A549 (cell line): ENCODE results near the gene MMP17. TPM values are rescaled to one million over a fixed set of nuclear protein-coding genes. Genes with fewer than 3 reads are reported as not detected.

Experiments used
- ATAC-seq, 2 experiments: fragments of 200-7000 bp in 1 of 2; fragments of >200 bp in 1 of 2; cut with Nextera tagmentation in 1 of 2; cut with Tn5 transposase in 1 of 2; 3 replicates each; pipeline versions ENCODE4 v1.8.0 to v1.9.1; 2018 to 2020; ENCODE audit warnings: mild to moderate bottlenecking in 1 of 2, moderate library complexity in 1 of 2
- CTCF ChIA-PET: fragments of 300-600 bp; sonication (Branson Sonifier 250); formaldehyde crosslinking; extraction: SDS; loops from one replicate; lab custom pipeline; 2021; ENCODE audit warnings: antibody characterized with exemption, inconsistent platforms; lab: Yijun Ruan, JAX
- POLR2A ChIA-PET: fragments of 350-600 bp; formaldehyde crosslinking; extraction: SDS; loops from one replicate; lab custom pipeline; 2021; ENCODE audit warnings: antibody characterized with exemption, inconsistent platforms; lab: Yijun Ruan, JAX
- DNase-seq, 2 experiments: peaks; one replicate each; pipeline versions ENCODE4 v3.0.0 to v3.0.0-alpha.2; 2011 to 2016; ENCODE audit warnings: low read depth in 1 of 2, low spot score in 1 of 2
- FAIRE-seq: peaks from 2 replicates; lab custom pipeline; 2011; peaks lifted over from hg19 to GRCh38; lab: Jason Lieb, UNC
- H3K27ac ChIP-seq, 2 experiments: fragments of >200 bp; sonication (Bioruptor Twin); formaldehyde crosslinking; 3 replicates each; pipeline ENCODE4 v1.5.1; 2016 to 2017
- H3K4me1 ChIP-seq: fragments of >200 bp; sonication (Bioruptor Twin); formaldehyde crosslinking; 3 replicates; pipeline ENCODE4 v1.6.1; 2016
- H3K4me2 ChIP-seq: fragments of >200 bp; sonication (Bioruptor Twin); formaldehyde crosslinking; 3 replicates; pipeline ENCODE4 v1.6.1; 2016
- H3K4me3 ChIP-seq: fragments of >200 bp; sonication (Bioruptor Twin); formaldehyde crosslinking; 3 replicates; pipeline ENCODE4 v1.5.1; 2016
- H3K9me3 ChIP-seq: fragments of >200 bp; sonication (Bioruptor Twin); formaldehyde crosslinking; 3 replicates; pipeline ENCODE4 v1.6.1; 2016
- CBX8 ChIP-seq: fragments of 200-600 bp; sonication (generic); IDR thresholded peaks from 2 replicates; pipeline ENCODE4 v1.6.1; 2016
- CHD2 ChIP-seq: fragments of 150-350 bp; IDR thresholded peaks from 2 replicates; pipeline ENCODE4 v1.6.1; 2014; ENCODE audit warnings: low read length; ENCODE audit not compliant: partially characterized antibody
- CHD4 ChIP-seq: fragments of 200-600 bp; sonication (generic); IDR thresholded peaks from 2 replicates; pipeline ENCODE4 v1.6.1; 2016; ENCODE audit warnings: antibody characterized with exemption, mild to moderate bottlenecking, borderline replicate concordance
- EP300 ChIP-seq, 2 experiments: fragments of >200 bp; sonication (Bioruptor Twin); formaldehyde crosslinking; IDR thresholded peaks; 2 replicates in 1 of 2; 3 replicates in 1 of 2; pipeline ENCODE4 v1.6.1; 2016 to 2017
- ESRRA ChIP-seq: fragments of 150-350 bp; IDR thresholded peaks from 2 replicates; pipeline ENCODE4 v1.6.1; 2014; ENCODE audit warnings: mild to moderate bottlenecking, low read length, borderline replicate concordance
- HDAC2 ChIP-seq: fragments of 200-600 bp; sonication (generic); IDR thresholded peaks from 2 replicates; pipeline ENCODE4 v1.6.1; 2016
- HOXA7 ChIP-seq: fragments of 250-450 bp; sonication (Bioruptor Pico); IDR thresholded peaks from 2 replicates; pipeline ENCODE4 v1.5.0; 2020; ENCODE audit warnings: mild to moderate bottlenecking, moderate library complexity
- HOXB13 ChIP-seq: fragments of 250-450 bp; sonication (Bioruptor Pico); IDR thresholded peaks from 2 replicates; pipeline ENCODE4 v1.5.0; 2020; ENCODE audit warnings: low read depth, mild to moderate bottlenecking, moderate library complexity
- HOXB5 ChIP-seq: fragments of 250-450 bp; sonication (Bioruptor Pico); IDR thresholded peaks from 2 replicates; pipeline ENCODE4 v1.5.0; 2020; ENCODE audit warnings: mild to moderate bottlenecking, moderate library complexity
- JUNB ChIP-seq: fragments of >200 bp; sonication (Bioruptor Twin); formaldehyde crosslinking; IDR thresholded peaks from 2 replicates; pipeline ENCODE4 v1.6.1; 2016
- MAFK ChIP-seq: fragments of 450-650 bp; IDR thresholded peaks from 2 replicates; pipeline ENCODE4 v1.6.1; 2014; ENCODE audit not compliant: partially characterized antibody
- NFE2L2 ChIP-seq: fragments of 150-350 bp; conservative IDR thresholded peaks from 2 replicates; pipeline ENCODE4 v1.6.1; 2014; ENCODE audit warnings: low read length
- NPAS2 ChIP-seq: fragments of 250-450 bp; sonication (Bioruptor Pico); IDR thresholded peaks from 2 replicates; pipeline ENCODE4 v1.8.0; 2022; ENCODE audit warnings: mild to moderate bottlenecking, moderate library complexity, borderline replicate concordance
- NR3C1 ChIP-seq: fragments of >200 bp; sonication (Bioruptor Twin); formaldehyde crosslinking; IDR thresholded peaks from 3 replicates; pipeline ENCODE4 v1.6.1; 2017
- RCOR1 ChIP-seq: fragments of 150-350 bp; IDR thresholded peaks from 2 replicates; pipeline ENCODE4 v1.6.1; 2014; ENCODE audit warnings: antibody characterized with exemption, low read length, low read depth
- SMC3 ChIP-seq: fragments of >200 bp; sonication (Bioruptor Twin); formaldehyde crosslinking; IDR thresholded peaks from 3 replicates; pipeline ENCODE4 v1.6.1; 2018; ENCODE audit warnings: inconsistent platforms
- TFCP2L1 ChIP-seq: fragments of 250-450 bp; sonication (Bioruptor Pico); IDR thresholded peaks from 2 replicates; pipeline ENCODE4 v1.5.0; 2021; ENCODE audit warnings: mild to moderate bottlenecking
- ZC3H11A ChIP-seq: fragments of 450-650 bp; IDR thresholded peaks from 2 replicates; pipeline ENCODE4 v1.6.1; 2014; ENCODE audit warnings: antibody characterized with exemption, mild to moderate bottlenecking
- ZNF302 ChIP-seq: fragments of 250-450 bp; sonication (Bioruptor Pico); IDR thresholded peaks from 2 replicates; pipeline ENCODE4 v1.9.0; 2021; ENCODE audit warnings: inconsistent platforms, mild to moderate bottlenecking, moderate library complexity
- WGBS: methylation state at CpG from one replicate; pipeline ENCODE4 v1.1.6; 2017; ENCODE audit errors: missing lambda C conversion rate; 5-methylcytosine and 5-hydroxymethylcytosine counted together
- polyA plus RNA-seq, 4 experiments: library from polyadenylated mRNA; depleted of rRNA in 3 of 4; stranded (reverse); fragments of >200 nt; fragmentation: RNase III in 1 of 4; extraction: RNeasy Plus Mini Kit Qiagen cat#74134 plus additional on column Dnase treatment in 1 of 4; gene quantifications; 2 replicates in 3 of 4; 3 replicates in 1 of 4; pipeline ENCODE4 v1.2.3, GENCODE V29; 2011 to 2017
- TF ChIP-seq, protein P1 (sequence below): fragments of 250-450 bp; sonication (Bioruptor Pico); IDR thresholded peaks from 2 replicates; pipeline ENCODE4 v1.5.0; 2021; ENCODE audit warnings: mild to moderate bottlenecking, moderate library complexity, borderline replicate concordance
- TF ChIP-seq, protein P2 (sequence below): IDR thresholded peaks from 2 replicates; pipeline ENCODE4 v1.6.1; 2012; ENCODE audit warnings: low read depth, borderline replicate concordance

Gene MMP17
- polyA plus RNA-seq, 2 of the 4 experiments (the other 2 are of a cell fraction), result 6.2 to 7.9 TPM

DNA sequence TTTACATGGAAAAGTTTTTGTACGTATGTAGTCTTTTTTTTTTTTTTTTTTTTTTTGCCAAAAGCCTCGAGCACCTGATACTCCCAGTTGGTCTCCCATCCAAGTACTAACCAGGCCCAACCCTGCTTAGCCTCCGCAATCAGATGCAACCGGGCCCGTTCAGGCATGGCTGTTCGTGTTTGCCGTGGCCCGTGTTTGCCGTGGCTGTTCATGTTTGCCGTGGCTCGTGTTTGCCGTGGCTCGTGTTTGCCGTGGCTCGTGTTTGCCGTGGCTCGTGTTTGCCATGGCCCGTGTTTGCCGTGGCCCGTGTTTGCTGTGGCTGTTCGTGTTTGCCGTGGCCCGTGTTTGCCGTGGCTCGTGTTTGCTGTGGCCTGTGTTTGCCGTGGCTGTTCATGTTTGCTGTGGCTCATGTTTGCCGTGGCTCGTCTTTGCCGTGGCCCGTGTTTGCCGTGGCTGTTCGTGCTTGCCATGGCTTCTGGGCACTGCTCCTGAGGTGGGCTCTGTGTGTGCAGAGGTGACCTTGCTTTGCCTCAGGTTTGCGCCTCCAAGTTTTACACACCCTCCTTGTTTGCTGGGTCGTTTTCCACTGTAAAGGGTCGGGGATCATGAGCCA, 26.8 kb upstream of the MMP17 start (continued):
- TF ChIP-seq HOXB13 (CRISPR knock-in tag), result no peak
- TF ChIP-seq, protein P1, sequence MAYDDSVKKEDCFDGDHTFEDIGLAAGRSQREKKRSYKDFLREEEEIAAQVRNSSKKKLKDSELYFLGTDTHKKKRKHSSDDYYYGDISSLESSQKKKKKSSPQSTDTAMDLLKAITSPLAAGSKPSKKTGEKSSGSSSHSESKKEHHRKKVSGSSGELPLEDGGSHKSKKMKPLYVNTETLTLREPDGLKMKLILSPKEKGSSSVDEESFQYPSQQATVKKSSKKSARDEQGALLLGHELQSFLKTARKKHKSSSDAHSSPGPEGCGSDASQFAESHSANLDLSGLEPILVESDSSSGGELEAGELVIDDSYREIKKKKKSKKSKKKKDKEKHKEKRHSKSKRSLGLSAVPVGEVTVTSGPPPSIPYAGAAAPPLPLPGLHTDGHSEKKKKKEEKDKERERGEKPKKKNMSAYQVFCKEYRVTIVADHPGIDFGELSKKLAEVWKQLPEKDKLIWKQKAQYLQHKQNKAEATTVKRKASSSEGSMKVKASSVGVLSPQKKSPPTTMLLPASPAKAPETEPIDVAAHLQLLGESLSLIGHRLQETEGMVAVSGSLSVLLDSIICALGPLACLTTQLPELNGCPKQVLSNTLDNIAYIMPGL, result no peak
- TF ChIP-seq, all 56 proteins: peak for 0

DNA sequence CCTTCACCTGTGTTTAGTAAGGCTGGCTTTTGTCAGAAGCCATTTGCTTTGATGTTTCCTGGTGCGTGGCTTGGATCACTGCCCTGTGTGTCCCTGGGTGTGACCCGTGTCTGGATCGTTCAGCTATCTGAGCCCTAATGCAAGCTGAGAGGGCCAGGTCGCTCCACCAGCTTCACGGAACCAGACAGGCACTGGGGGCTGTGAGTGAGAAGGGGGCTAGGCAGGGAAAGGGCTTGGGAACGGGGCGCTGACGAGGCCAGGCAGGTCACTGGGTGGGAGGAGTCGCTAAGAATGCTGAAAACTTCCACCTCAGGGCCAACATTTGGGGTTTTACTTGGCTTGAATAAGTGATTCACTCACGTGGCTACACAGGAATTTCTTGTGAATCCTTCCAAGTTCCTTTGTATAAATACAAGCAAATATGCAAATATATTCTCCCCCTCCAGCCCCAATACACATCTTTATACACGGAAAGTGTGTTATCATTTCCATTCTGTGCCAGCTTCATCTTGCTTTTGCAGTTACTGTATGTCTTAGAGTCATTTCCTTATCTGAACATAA, 24.2 kb upstream of the MMP17 start:
- no peaks in the 10 kb centered on the region for H3K9me3 ChIP-seq
- DNase-seq, result no peak
- H3K27ac ChIP-seq, result no peak overlapping the region
- TF ChIP-seq CBX8 (no peak), CHD4 (no peak), NFE2L2 (no peak), RCOR1 (no peak)
- no peak for FAIRE-seq
- H3K4me2 ChIP-seq, result no peak overlapping the region
- 66% methylated on average over 11 of the region's 11 CpGs for WGBS
- CTCF ChIA-PET, result interaction anchor here (0.6 to 1.2 kb wide), 3 partner anchors 15 to 25 kb away, joined by 3 to 4 read pairs (median 3); no protein-coding TSS in a partner anchor
- no peak; a peak in 1 of 6 replicates for ATAC-seq
- POLR2A ChIA-PET, result no interaction called here
- no peak overlapping the region for H3K4me3 ChIP-seq
- H3K4me1 ChIP-seq, result 0 out of 3 replicates have a peak, but pooled peaks cover 3% of the 10 kb centered on the region

DNA sequence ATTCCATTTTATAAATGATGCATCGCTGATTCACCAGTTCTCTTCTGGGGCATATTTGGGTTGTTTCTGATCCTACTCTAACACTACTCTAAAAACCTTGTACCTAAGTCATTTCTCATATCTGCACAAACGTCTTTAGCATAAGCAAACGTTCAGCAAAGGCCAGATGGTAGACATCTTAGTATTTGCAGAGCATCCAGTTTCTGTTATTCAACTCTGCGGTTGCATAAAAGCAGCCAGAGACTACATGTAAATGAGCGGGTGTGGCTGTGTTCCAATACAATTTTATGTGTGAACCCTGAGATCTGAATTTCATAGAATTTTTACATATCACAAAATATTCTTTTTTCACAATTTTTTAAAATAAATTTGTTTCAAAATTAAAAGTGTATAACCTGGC, 22.8 kb upstream of the MMP17 start:
- 0 out of 3 replicates have a peak, but pooled peaks cover 3% of the 10 kb centered on the region for H3K4me1 ChIP-seq
- TF ChIP-seq, protein P2, sequence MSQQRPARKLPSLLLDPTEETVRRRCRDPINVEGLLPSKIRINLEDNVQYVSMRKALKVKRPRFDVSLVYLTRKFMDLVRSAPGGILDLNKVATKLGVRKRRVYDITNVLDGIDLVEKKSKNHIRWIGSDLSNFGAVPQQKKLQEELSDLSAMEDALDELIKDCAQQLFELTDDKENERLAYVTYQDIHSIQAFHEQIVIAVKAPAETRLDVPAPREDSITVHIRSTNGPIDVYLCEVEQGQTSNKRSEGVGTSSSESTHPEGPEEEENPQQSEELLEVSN, result no peak
- H3K4me2 ChIP-seq, result no peak overlapping the region
- FAIRE-seq (no peak), DNase-seq (no peak), ATAC-seq (no peak)
- H3K9me3 ChIP-seq, result no peaks in the 10 kb centered on the region
- no peak overlapping the region for H3K27ac ChIP-seq
- WGBS, result 82% methylated on average over 5 of the region's 5 CpGs
- no peak overlapping the region for H3K4me3 ChIP-seq
- ChIA-PET POLR2A (no interaction called here), CTCF (interaction anchor here (1.5 kb wide), 1 partner anchor 12 kb away, joined by 4 read pairs; no protein-coding TSS in a partner anchor)

DNA sequence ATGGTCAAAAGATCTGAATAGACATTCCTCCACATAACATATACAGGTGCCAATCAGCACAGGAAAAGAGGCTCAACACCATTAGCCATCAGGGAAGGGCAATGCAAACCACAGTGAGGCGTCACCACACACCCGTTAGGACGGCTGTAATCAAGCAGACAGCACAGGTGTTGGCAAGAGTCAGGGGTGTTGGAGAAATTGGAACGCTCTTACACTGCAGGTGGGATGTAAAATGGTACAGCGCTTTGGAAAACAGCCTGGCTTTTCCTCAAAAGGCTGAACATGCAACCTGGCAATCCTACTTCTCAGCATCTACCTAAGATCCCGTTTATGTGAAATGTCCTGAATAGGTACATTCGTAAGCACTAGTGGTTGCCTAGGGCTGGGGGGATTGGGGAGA, 21.5 kb upstream of the MMP17 start:
- 0 out of 3 replicates have a peak, but pooled peaks cover 3% of the 10 kb centered on the region for H3K4me1 ChIP-seq
- H3K4me3 ChIP-seq, result no peak overlapping the region
- no peak overlapping the region for H3K27ac ChIP-seq
- ATAC-seq (no peak), DNase-seq (no peak), FAIRE-seq (no peak)
- no peak overlapping the region for H3K4me2 ChIP-seq
- ChIA-PET CTCF (interaction anchor here (0.9 kb wide), 1 partner anchor 11 kb away, joined by 3 read pairs; no protein-coding TSS in a partner anchor), POLR2A (no interaction called here)
- WGBS, result 73% methylated on average over 7 of the region's 7 CpGs
- no peak for TF ChIP-seq EP300 (IDR thresholded peaks at IDR 0.05)
- no peak for TF ChIP-seq ZC3H11A
- TF ChIP-seq NPAS2 (CRISPR knock-in tag), result no peak
- no peak for TF ChIP-seq HDAC2
- TF ChIP-seq NR3C1, result no peak
- TF ChIP-seq JUNB, result no peak
- TF ChIP-seq CHD2, result no peak
- TF ChIP-seq ZNF302 (CRISPR knock-in tag), result no peak
- TF ChIP-seq HOXA7 (CRISPR knock-in tag), result no peak
- no peak for TF ChIP-seq TFCP2L1 (CRISPR knock-in tag)
- TF ChIP-seq NFE2L2, result no peak
- TF ChIP-seq SMC3, result no peak
- TF ChIP-seq ESRRA, result no peak
- no peak for TF ChIP-seq HOXB5 (CRISPR knock-in tag)
- TF ChIP-seq MAFK, result no peak
- H3K9me3 ChIP-seq, result no peaks in the 10 kb centered on the region
